Keratinocyte (primary cell): Measurements from ENCODE around the gene CAV2. TPM values are rescaled to one million over a fixed set of nuclear protein-coding genes. Genes with fewer than 3 reads are reported as not detected.

ENCODE experiments used
- DNase-seq: peaks from one replicate; pipeline ENCODE4 v3.0.0-alpha.2; 2011; ENCODE audit warnings: low read depth, missing footprints, low spot score
- FAIRE-seq: peaks from 2 replicates; lab custom pipeline; 2011; peaks lifted over from hg19 to GRCh38; lab: Jason Lieb, UNC
- H2AFZ ChIP-seq: 2 replicates; pipeline ENCODE4 v1.6.0; 2012; ENCODE audit warnings: low read length, control low read depth, inconsistent platforms; ENCODE audit not compliant: control insufficient read depth
- H3K27ac ChIP-seq: 2 replicates; pipeline ENCODE4 v1.5.1; 2011; ENCODE audit warnings: low read length; ENCODE audit not compliant: control insufficient read depth, insufficient read depth
- H3K27me3 ChIP-seq: 3 replicates; pipeline ENCODE4 v1.6.0; 2011; ENCODE audit warnings: low read length; ENCODE audit not compliant: control insufficient read depth, insufficient read depth; ENCODE audit errors: extremely low read depth
- H3K36me3 ChIP-seq, 2 experiments: 2 replicates in 1 of 2; 3 replicates in 1 of 2; pipeline ENCODE4 v1.5.1; 2011; ENCODE audit warnings: low read length in 2 of 2, mild to moderate bottlenecking in 1 of 2; ENCODE audit not compliant: control insufficient read depth in 2 of 2, insufficient read depth in 2 of 2; ENCODE audit errors: extremely low read depth in 1 of 2
- H3K4me1 ChIP-seq: 3 replicates; pipeline ENCODE4 v1.5.1; 2011; ENCODE audit warnings: low read length; ENCODE audit not compliant: control insufficient read depth, insufficient read depth; ENCODE audit errors: extremely low read depth
- H3K4me2 ChIP-seq: 3 replicates; pipeline ENCODE4 v1.6.0; 2011; ENCODE audit warnings: low read depth, low read length; ENCODE audit not compliant: control insufficient read depth, insufficient read depth; ENCODE audit errors: extremely low read depth
- H3K4me3 ChIP-seq, 3 experiments: fragments of 200-600 bp in 1 of 3; sonication (generic) in 1 of 3; 2 replicates in 2 of 3; 3 replicates in 1 of 3; pipeline ENCODE4 v1.5.1; 2011 to 2016; ENCODE audit warnings: low read length in 3 of 3, mild to moderate bottlenecking in 3 of 3, control low read depth in 2 of 3, inconsistent platforms in 1 of 3, low read depth in 1 of 3, mixed read lengths in 1 of 3, mixed run types in 1 of 3, moderate library complexity in 1 of 3; ENCODE audit not compliant: control insufficient read depth in 2 of 3, insufficient read depth in 2 of 3; ENCODE audit errors: extremely low read depth in 1 of 3
- H3K79me2 ChIP-seq: 2 replicates; pipeline ENCODE4 v1.6.0; 2012; ENCODE audit warnings: low read length; ENCODE audit not compliant: control insufficient read depth, insufficient read depth
- H3K9ac ChIP-seq: 3 replicates; pipeline ENCODE4 v1.6.0; 2011; ENCODE audit warnings: low read length; ENCODE audit not compliant: control insufficient read depth, insufficient read depth; ENCODE audit errors: extremely low read depth
- H3K9me1 ChIP-seq: 3 replicates; pipeline ENCODE4 v1.6.0; 2011; ENCODE audit warnings: low read length; ENCODE audit not compliant: control insufficient read depth, insufficient read depth; ENCODE audit errors: extremely low read depth
- H3K9me3 ChIP-seq: 2 replicates; pipeline ENCODE4 v1.5.1; 2012; ENCODE audit warnings: low read depth, low read length; ENCODE audit not compliant: control insufficient read depth
- H4K20me1 ChIP-seq: 3 replicates; pipeline ENCODE4 v1.6.0; 2011; ENCODE audit warnings: low read length; ENCODE audit not compliant: control insufficient read depth, insufficient read depth; ENCODE audit errors: extremely low read depth
- CTCF ChIP-seq, 3 experiments: IDR thresholded peaks in 1 of 3; conservative IDR thresholded peaks in 1 of 3; optimal IDR thresholded peaks in 1 of 3; 2 replicates in 2 of 3; 3 replicates in 1 of 3; pipeline versions ENCODE3 to v1.5.1; 2011; ENCODE audit warnings: low read length in 3 of 3, mild to moderate bottlenecking in 3 of 3, moderate library complexity in 2 of 3, control low read depth in 1 of 3, inconsistent platforms in 1 of 3; ENCODE audit not compliant: insufficient read depth in 2 of 3; ENCODE audit errors: extremely low read depth in 1 of 3
- EZH2 ChIP-seq: IDR thresholded peaks from one replicate; pipeline ENCODE4 v1.6.1; 2012; ENCODE audit warnings: inconsistent platforms, mild to moderate bottlenecking, low read length, moderate library complexity
- dilution Hi-C: fragments of 300-500 bp; cut with MboI; formaldehyde crosslinking; loops from one replicate; pipeline ENCODE4 v1.7.0; 2020; ENCODE audit warnings: low sequenced_read_pairs; ENCODE audit not compliant: extremely low pct_ligation_motif_present
- polyA plus RNA-seq, 5 experiments: library from polyadenylated mRNA; depleted of rRNA in 3 of 5; stranded (reverse) in 3 of 5; stranded (forward) in 1 of 5; unstranded in 1 of 5; fragments of >200 nt; gene quantifications; 1 replicate in 1 of 5; 2 replicates in 3 of 5; 3 replicates in 1 of 5; pipeline versions ENCODE4 v1.2.1 to v1.2.3, GENCODE V29; 2011 to 2012; ENCODE audit warnings: missing spikeins in 2 of 5, low read depth in 1 of 5, low replicate concordance in 1 of 5

The CAV2 gene
- polyA plus RNA-seq, 1 donor (not counting 4 experiments of a cell fraction or from before 2014, with no cell fraction given), result 631 TPM

GRCh38 chr7:116525913-116526861 is 26.6 kb downstream of the CAV2 start:
- H3K4me3 ChIP-seq, result peak overlapping the region; percentile 73 to 98 (median 96)
- TF ChIP-seq EZH2 (no peak), CTCF (optimal IDR thresholded peaks at IDR 0.05 in 1 of 3, IDR thresholded peaks at IDR 0.05 in 1 of 3, conservative IDR thresholded peaks at IDR 0.05 in 1 of 3; ENCODE audit: extremely low read depth in 1 of 3, insufficient read depth in 2 of 3, low read length in 3 of 3) (peak; percentile 61 to 78 (median 69))
- H3K4me1 ChIP-seq, result peaks cover 69% of the 10 kb centered on the region
- H2AFZ ChIP-seq, result no peak overlapping the region
- peak overlapping the region; percentile 100 for H3K9ac ChIP-seq
- no peaks in the 10 kb centered on the region for H3K9me1 ChIP-seq
- DNase-seq (no peak), FAIRE-seq (no peak)
- H3K79me2 ChIP-seq, result peaks cover 67% of the 10 kb centered on the region
- dilution Hi-C loops, result no loop called here
- H3K27ac ChIP-seq, result peak overlapping the region; percentile 98
- no peaks in the 10 kb centered on the region for H3K27me3 ChIP-seq
- no peaks in the 10 kb centered on the region for H3K9me3 ChIP-seq
- H3K36me3 ChIP-seq, result peaks cover 20 to 29% of the 10 kb centered on the region in 2 experiments
- H4K20me1 ChIP-seq, result peaks cover 7% of the 10 kb centered on the region
- peak overlapping the region; percentile 99 for H3K4me2 ChIP-seq

- H3K4me2 ChIP-seq, result peak overlapping the region; percentile 99
- H4K20me1 ChIP-seq, result peaks cover 7% of the 10 kb centered on the region
- H3K9me3 ChIP-seq, result no peaks in the 10 kb centered on the region
- dilution Hi-C loops, result no loop called here
- DNase-seq (no peak), FAIRE-seq (peak; percentile 32)
- H3K9me1 ChIP-seq, result no peaks in the 10 kb centered on the region
- H3K36me3 ChIP-seq, result peaks cover 20 to 33% of the 10 kb centered on the region in 2 experiments
- peaks cover 73% of the 10 kb centered on the region for H3K79me2 ChIP-seq
- H3K4me1 ChIP-seq, result peaks cover 62% of the 10 kb centered on the region
- peak overlapping the region; percentile 73 to 98 (median 96) for H3K4me3 ChIP-seq
- H2AFZ ChIP-seq, result no peak overlapping the region
- H3K27me3 ChIP-seq, result no peaks in the 10 kb centered on the region
- no peak for TF ChIP-seq EZH2
- TF ChIP-seq CTCF (optimal IDR thresholded peaks at IDR 0.05 in 1 of 3, IDR thresholded peaks at IDR 0.05 in 1 of 3, conservative IDR thresholded peaks at IDR 0.05 in 1 of 3; ENCODE audit: extremely low read depth in 1 of 3, insufficient read depth in 2 of 3, low read length in 3 of 3), result no peak
- H3K27ac ChIP-seq, result peak overlapping the region; percentile 98
- H3K9ac ChIP-seq, result peak overlapping the region; percentile 100
These were observed 27.4 kb downstream of the CAV2 start for GRCh38 chr7:116526897-116527296.
